HuH-7 (cell line): Measurements from ENCODE around the gene PIEZO1.
"Not testable (repeated sequence)": the region's sequence is repeated elsewhere in the genome, so short reads cannot be mapped to it uniquely, and the experiment has no call there.

ENCODE experiments used
- DNase-seq: peaks from one replicate; pipeline ENCODE4 v3.0.0; 2011; ENCODE audit warnings: low spot score

PIEZO1 gene

GRCh38 chr16:88688013-88688778, 96.8 kb downstream of the PIEZO1 start:
- peak; percentile 67 for DNase-seq

- DNase-seq = no peak
These were observed 97.4 kb downstream of the PIEZO1 start for GRCh38 chr16:88687676-88688012.

DNA sequence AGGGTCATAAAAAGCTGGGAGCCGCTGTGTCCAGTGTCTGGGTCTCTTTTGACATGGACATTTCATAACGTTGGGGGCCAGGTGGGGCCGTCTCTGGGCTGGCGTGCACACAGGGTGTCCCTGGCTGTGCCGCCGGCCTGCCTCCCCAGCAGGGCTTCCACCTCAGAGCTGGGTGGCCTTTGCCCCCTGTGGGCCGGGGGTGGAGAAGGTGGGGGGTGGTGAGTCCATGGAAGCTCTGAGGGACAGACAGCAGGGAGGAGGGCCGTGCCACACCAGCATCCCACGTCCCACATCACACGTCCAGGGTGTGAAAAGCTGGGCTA, 97.8 kb downstream of the PIEZO1 start:
- no peak for DNase-seq

- peak; percentile 99 for DNase-seq
These were observed 98.4 kb downstream of the PIEZO1 start, which contains the start of gene SNAI3 for GRCh38 chr16:88686439-88687253. TSS of gene SNAI3 (minus strand) at chr16:88686507. CDS start at chr16:88686406, 101 bp downstream.

GRCh38 chr16:88686062-88686438, 99.0 kb downstream of the PIEZO1 start:
- DNase-seq = no peak

GRCh38 chr16:88685156-88686061, 99.6 kb downstream of the PIEZO1 start:
- DNase-seq = peak; percentile 87

DNA sequence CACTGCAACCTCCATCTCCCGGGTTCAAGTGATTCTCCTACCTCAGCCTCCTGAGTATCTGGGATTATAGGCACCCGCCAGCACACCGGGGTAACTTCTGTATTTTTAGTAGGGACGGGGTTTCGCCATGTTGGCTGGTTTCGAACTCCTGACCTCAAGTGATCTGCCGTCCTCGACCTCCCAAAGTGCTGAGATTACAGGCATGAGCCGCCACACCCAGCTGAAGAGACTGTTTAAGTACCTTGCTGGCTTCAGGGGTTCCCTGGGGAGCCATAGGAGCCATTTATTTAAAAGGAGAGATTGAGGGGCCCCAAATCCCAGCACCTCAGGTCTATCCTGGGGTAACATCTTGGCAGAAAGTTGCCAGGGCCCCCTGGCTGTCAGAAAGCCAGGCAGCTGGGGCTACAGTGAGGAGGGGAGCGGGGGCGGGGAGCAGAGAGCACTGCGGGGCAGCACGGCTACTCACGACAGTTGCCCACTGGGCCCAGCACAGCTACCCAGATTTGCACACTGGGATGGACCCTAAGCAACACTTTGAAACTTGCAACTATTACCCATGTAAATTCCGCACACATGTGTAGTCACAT, 100.4 kb downstream of the PIEZO1 start:
- DNase-seq = no peak

GRCh38 chr16:88681709-88682451, 103.1 kb downstream of the PIEZO1 start:
- DNase-seq = no peak

GRCh38 chr16:88681084-88681680, 103.8 kb downstream of the PIEZO1 start:
- DNase-seq = peak; percentile 95

GRCh38 chr16:88680554-88681083, 104.4 kb downstream of the PIEZO1 start:
- DNase-seq = no peak

GRCh38 chr16:88678224-88678979, 106.6 kb downstream of the PIEZO1 start:
- DNase-seq = no peak

- no peak for DNase-seq
These were observed 107.3 kb downstream of the PIEZO1 start for GRCh38 chr16:88677721-88678120.

- DNase-seq = no peak
These were observed 108.3 kb downstream of the PIEZO1 start for GRCh38 chr16:88676502-88677242.

DNA sequence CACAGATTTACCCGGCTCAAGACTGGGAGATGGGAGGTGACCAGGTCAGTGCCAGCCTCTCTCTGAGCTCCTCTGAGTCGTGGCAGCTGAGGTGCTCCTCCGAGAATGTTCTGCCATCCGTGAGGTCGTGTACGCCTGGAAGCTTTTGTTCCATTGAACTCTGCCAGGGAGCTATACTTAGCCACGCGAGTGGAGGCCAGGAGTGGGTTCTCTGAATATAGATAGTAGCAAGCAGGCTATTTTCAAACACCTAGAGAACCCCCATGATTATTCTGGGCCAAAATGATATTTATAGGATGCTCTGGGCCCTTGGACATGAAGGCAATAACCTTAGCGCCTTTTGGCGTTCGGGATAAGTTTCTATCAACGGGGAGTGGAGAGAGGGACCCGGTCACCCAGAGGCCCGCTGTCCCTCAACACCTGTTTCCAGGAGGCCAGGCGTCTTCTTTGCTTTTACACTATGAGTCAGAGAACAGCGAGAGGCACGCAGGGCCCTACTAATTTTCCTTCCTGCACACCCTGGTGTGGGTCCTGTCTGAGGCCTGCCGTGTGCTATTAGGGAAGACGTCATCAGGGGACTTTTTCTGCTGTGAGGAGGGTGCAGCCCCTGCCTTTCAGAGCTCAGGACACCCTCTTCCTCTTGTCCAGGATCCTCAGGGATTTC, 111.2 kb downstream of the PIEZO1 start:
- no peak for DNase-seq

- peak; percentile 81 for DNase-seq
These were observed 112.2 kb downstream of the PIEZO1 start for GRCh38 chr16:88672776-88673175.

- no peak for DNase-seq
These were observed 113.2 kb downstream of the PIEZO1 start for GRCh38 chr16:88671806-88672205.

- DNase-seq = no peak
These were observed 115.0 kb downstream of the PIEZO1 start for GRCh38 chr16:88669980-88670379.

- DNase-seq = not testable (repeated sequence)
These were observed 115.5 kb downstream of the PIEZO1 start for GRCh38 chr16:88669493-88669892.

DNA sequence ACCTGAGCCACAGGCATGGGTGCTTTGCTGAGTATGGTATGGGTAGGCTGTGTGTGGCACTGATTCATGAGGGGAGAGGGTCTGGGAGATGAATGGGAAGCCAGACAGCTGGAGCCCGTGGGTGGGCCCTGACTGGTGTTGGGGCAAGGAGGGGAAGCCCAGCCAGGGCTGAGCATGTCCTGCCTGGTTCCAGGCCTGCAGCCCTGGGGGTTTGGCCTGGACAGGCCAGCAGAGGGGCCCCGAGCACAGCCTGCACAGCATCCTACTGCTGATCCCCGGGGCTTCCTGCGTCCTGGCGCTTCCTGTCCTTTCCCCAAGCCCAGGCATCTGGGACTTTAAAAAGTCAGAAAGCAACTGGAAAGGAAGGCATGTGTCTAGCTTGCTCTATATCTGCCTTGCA, 117.6 kb downstream of the PIEZO1 start:
- no peak for DNase-seq
